Fibroblast of skin of back (primary cell): Measurements from ENCODE around the gene CANT1. TPM values are rescaled to one million over a fixed set of nuclear protein-coding genes. Genes with fewer than 3 reads are reported as not detected.

ENCODE experiments used
- DNase-seq: peaks from one replicate; pipeline ENCODE4 v3.0.0-alpha.2; 2013
- polyA plus RNA-seq, 2 experiments: library from polyadenylated mRNA; unstranded; fragments of 120-200 nt; gene quantifications; one replicate each; pipeline ENCODE4 v1.2.1, GENCODE V29; 2013; ENCODE audit not compliant: insufficient read length in 2 of 2

Gene CANT1
- 64.4 TPM for polyA plus RNA-seq (2013, experiment 1 of 2; ENCODE audit: insufficient read length)
- polyA plus RNA-seq (2013, experiment 2 of 2; ENCODE audit: insufficient read length) = 36.2 TPM

DNA sequence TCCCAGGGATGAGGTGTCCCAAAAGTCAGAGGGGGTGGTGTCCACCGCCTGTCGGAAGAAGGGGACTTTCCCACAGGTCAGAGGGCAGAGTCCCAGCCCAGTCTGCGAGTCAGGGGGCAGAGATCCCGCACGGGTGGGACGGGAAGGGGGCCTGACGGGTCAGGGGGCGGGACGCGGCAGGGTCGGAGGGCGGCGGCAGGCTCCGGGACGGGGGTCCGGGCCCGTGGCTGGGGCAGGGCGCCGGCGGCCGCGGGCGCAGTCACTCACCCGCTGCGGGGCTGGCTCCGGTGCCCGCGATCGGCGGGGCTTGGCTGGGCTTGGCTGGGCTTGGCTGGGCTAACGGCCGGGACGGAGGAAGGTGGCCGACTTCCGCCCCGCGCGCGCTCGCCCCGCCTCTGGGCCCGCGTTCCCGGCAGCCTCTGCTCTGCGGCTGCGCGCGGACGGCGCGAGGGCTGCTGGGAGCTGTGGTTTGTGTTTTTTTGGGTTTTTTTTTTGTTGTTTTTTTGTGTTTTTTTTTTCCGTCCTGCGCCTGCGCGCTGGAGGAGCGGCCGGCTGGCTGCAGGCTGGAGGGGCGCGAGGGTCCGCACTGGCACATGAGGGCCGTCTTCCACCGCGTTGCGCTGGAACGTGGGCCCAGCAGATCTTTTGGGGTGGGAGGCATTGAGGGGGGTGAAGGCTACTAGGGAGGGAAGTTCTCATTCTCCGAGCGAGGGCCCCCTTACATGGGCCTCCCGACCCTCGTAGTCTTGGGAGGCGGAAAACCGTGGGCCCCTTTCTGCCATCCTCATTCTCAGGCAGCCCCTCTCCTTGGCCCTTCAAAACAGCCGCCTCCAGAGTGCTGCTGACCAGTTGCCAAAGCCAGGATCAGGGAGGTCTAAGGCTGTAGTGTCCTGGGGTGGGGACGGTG, at the start of gene CANT1:
TSS of gene CANT1 (minus strand) at position 368 of the 907 bp plus-strand sequence. CDS start 12,142 bp downstream, outside the sequence.
- peak; percentile 85 for DNase-seq

DNA sequence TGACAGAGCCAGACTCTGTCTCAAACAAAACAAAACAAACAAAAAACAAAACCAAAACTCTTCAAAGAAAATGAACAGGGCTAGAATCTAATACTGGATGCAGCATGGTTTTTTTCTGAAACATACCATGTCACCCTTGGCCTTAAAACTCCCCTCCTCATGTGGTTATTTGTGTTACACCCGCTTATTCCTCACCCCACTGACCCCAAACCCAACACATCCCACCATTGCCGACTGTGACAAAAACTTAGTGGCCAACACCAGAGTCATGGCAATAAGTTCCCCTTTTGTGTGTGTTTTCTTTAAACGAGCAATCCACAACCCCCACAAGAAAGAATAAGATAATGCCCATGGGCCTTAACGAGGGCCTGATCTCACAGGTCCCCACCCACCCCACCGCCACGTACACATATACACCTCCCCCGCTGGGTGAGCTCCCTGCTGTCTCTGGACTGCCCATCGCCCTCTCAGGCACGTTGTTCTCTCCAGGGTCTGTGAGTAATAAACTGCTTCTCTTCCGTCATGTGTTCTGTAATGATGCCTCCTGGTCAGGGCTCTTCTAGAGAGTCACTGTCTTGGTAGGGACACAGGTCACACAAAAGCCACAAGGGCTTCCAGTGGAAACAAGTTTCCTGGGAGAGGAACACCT, 48.3 kb upstream of the CANT1 start:
- no peak for DNase-seq

DNA sequence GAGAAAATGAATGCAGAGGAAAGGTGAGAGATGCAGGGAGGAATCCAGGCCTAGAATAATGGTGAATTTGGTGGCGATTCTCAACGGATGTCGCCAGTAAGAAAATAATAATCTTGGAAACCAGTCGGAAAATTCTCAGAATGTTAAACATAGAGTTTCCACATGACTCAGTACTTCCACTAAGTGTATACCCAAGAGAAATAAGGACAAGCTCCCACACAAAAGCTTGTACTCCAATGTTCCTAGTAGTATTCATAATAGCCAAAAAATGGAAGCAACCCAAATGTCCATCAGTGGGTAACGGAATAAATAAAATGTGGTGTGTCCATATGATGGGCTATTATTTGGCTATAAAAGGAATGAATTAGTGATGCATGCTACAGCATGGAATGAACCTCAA, 45.6 kb upstream of the CANT1 start:
- no peak for DNase-seq

DNA sequence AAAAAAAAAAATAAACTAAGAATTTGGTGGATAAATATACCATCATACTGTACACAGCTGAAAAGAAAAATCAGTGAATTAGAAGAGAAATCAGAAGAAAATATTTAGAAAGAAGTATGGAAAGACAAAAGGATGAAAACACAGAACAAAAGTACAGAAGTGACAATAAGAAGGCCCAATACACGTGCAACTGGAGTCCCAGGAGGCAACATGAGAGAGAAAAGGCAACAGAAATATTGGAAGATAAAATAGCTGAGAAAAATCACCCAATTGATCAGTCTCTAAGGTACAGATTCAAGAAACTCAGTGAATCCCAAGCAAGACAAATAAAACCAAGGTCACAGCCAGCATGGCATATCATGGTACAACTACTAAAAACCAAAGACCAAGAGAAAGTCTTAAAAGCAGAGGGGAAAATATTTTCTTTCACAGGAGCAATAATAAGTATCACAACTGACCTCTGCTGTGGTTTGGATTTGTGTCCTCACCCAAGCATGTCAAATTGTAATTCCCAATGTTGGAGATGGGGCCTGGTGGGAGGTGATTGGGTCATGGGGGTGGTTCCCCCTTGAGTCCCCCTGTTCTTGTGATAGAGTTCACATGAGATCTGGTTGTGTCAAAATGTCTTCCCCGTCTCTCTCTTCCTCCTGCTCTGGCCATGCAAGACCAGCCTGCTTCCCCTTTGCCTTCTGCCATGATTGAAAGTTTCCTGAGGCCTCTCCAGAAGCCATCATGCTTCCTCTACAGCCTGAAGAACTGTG, 44.8 kb upstream of the CANT1 start:
- no peak for DNase-seq

DNA sequence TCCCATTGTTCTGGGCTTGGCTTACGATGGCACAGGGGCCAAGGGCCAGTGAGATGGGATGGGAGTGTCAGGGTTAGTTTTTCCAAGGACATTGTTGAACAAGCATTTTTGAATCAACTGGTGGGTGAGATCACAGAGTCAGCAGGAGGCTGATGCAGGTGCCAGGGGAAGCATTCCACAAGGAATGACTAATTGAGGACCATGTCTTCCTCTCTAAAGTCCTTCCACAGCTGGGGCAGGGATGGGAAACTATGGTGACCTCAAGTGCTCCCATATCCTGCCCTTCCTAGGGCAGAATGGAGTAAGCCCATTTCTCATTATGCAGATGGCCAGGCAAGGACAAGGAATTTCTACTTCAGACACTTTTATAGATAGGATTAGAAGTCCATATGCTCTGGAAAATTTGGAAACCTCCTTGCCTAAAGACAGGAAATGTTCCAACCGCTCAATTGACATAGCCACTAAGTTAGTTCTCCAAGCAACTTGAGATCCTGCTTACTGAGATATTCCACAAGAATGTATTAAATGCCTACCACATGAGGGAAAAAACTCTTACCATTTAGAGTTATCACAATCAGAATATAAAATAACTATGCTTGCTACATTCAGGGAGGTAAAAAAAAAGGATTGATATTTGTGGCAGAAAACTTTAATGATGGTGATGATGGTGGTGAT, 43.8 kb upstream of the CANT1 start:
- DNase-seq = peak; percentile 56

DNA sequence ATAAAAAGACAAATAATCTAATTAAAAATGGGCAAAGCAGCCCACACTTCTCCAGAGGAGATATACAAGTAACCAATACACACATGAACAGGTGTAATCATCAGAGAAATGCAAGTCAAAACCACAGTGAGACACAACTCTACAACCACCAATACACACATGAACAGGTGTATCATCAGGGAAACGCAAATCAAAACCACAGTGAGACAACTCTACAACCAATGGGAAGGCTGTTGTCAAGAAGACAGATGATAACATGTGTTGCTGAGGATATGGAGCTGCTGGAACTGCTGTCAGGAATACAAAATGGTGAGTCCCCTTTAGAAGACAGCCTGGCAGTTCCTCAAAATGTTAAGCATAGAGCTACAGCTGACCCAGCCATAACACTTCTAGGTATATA, 42.6 kb upstream of the CANT1 start:
- DNase-seq = no peak

DNA sequence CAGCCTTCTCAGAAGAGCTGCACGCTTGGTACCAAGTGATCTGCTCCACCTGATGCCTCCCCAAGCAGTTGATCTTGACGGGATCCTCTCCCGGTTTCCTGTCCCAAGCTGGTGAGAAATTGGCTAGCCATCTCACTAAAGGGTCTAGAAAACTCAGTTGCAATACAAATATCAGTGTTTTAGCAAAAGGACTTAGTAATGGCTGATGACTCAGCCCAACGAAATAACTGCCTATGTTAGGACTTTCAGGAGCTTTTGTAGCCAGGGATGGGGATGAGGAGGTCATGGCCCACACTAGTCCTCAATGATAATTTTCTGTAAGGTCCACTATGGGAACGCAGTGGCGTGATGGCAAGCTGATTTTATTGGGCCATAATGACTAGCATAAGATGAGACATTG, 41.7 kb upstream of the CANT1 start:
- DNase-seq = no peak

DNA sequence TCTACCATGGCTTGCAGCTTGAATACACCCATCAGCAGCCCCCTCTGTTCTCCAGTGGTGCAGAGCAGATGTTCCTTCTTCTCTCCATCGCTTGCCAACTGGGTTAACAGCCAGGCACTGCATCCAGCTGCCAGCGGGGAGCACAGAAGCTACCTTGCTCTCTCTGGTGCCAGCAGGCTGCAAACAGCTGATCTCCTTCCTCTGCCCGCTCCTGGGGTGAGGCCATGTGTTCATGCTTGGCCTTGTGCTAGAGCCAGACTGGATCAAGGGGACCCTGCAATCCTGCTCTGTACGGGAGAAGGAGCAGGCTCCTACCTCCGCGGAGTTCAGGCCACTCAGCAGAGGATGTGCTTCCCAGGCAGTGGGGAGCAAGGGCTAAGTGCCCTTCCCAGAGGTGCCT, 41.0 kb upstream of the CANT1 start:
- no peak for DNase-seq

DNA sequence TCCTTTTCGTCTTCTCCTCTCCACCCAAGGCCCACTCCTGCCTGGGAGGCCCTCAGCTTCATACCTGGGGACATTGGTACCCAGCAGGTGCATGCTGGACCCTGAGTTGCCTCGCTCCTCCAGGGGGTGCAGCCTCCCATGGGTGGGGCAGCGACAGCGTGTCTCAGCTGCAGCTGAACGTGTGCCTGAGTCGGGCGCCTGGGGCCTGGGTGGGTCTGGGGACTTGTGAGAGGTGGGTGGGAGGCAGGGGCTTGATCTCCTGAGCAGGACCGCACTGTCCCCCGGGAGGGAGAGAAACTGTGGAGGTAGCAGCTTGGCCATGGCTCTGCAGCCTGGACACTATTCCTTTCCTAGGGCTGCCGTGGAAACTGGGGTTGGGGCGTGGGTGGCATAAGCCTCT, 40.3 kb upstream of the CANT1 start:
- DNase-seq = no peak

DNA sequence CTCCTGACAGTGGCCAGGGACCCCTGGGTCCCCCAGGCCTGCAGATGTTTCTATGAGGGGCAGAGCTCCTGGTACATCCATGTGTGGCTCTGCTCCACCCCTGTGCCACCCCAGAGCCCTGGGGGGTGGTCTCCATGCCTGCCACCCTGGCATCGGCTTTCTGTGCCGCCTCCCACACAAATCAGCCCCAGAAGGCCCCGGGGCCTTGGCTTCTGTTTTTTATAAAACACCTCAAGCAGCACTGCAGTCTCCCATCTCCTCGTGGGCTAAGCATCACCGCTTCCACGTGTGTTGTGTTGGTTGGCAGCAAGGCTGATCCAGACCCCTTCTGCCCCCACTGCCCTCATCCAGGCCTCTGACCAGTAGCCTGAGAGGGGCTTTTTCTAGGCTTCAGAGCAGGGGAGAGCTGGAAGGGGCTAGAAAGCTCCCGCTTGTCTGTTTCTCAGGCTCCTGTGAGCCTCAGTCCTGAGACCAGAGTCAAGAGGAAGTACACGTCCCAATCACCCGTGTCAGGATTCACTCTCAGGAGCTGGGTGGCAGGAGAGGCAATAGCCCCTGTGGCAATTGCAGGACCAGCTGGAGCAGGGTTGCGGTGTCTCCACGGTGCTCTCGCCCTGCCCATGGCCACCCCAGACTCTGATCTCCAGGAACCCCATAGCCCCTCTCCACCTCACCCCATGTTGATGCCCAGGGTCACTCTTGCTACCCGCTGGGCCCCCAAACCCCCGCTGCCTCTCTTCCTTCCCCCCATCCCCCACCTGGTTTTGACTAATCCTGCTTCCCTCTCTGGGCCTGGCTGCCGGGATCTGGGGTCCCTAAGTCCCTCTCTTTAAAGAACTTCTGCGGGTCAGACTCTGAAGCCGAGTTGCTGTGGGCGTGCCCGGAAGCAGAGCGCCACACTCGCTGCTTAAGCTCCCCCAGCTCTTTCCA, 39.5 kb upstream of the CANT1 start:
- no peak for DNase-seq

DNA sequence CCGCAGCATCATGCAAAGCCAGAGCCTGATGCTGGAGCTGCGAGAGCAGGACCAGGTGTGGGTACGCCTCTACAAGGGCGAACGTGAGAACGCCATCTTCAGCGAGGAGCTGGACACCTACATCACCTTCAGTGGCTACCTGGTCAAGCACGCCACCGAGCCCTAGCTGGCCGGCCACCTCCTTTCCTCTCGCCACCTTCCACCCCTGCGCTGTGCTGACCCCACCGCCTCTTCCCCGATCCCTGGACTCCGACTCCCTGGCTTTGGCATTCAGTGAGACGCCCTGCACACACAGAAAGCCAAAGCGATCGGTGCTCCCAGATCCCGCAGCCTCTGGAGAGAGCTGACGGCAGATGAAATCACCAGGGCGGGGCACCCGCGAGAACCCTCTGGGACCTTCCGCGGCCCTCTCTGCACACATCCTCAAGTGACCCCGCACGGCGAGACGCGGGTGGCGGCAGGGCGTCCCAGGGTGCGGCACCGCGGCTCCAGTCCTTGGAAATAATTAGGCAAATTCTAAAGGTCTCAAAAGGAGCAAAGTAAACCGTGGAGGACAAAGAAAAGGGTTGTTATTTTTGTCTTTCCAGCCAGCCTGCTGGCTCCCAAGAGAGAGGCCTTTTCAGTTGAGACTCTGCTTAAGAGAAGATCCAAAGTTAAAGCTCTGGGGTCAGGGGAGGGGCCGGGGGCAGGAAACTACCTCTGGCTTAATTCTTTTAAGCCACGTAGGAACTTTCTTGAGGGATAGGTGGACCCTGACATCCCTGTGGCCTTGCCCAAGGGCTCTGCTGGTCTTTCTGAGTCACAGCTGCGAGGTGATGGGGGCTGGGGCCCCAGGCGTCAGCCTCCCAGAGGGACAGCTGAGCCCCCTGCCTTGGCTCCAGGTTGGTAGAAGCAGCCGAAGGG, 38.6 kb upstream of the CANT1 start:
- peak; percentile 66 for DNase-seq

DNA sequence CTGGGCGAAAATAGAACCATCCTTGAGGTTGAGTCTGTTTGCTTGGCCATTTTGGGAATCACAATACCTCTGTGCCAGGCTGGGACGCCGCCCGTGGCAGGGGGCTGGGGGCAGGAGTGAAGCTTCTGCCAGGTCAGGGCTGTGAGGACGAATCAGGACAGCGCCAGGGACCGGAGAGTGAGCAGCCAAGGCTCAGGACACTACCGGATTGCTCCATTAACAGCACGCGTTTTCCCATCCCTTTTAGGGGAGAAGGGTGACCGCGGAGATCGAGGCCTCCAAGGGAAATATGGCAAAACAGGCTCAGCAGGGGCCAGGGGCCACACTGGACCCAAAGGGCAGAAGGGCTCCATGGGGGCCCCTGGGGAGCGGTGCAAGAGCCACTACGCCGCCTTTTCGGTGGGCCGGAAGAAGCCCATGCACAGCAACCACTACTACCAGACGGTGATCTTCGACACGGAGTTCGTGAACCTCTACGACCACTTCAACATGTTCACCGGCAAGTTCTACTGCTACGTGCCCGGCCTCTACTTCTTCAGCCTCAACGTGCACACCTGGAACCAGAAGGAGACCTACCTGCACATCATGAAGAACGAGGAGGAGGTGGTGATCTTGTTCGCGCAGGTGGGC, 37.8 kb upstream of the CANT1 start:
- DNase-seq = no peak

DNA sequence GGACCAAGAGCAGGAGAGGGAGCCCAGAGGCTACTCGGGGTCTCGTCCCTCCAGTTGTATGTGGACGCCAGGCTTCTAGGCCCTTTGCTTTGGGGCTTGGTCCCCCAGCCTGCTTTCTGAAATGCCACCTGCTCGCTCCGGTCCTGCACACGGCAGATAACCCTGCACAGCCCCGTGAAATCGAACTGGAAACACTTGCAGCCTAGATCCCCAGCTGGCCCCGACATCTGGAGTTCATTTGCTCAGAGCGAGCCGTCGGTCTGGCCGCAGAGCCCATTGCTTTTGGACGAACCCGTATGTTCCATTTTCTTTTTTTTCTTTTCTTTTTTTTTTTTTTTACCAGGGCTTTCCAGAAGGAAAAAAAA, 37.3 kb upstream of the CANT1 start:
- no peak for DNase-seq

DNA sequence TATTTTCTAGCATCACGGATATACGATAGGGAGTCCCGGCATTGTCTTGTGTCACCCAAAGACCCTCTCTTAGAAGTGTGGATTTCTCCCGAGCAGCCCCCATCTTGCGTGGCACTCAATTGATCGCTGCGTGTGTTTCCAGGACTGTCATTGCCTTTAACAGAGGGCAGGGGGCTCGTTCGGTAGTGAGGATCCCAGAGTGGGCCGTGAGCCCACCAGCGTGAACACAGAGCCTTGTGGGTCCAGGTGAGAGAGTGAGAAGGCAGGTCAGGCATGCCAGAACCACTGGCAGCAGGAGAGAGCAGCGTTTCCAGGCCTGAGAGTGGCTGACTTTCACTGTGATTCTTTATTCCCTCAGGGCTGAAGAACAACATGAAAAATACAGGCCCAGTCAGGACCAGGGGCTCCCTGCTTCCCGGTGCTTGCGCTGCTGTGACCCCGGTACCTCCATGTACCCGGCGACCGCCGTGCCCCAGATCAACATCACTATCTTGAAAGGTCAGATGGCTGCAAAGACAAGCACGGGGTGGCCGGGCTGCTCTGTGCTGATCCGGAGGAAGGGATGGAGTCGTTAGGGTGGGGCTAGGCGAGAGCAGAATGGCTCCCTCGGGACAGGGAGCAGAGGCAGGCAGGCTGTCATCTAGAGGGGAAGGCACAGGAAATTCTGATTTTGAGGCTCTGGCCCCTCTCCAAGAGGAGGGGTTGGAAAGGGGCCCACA, 36.8 kb upstream of the CANT1 start:
- DNase-seq = no peak

DNA sequence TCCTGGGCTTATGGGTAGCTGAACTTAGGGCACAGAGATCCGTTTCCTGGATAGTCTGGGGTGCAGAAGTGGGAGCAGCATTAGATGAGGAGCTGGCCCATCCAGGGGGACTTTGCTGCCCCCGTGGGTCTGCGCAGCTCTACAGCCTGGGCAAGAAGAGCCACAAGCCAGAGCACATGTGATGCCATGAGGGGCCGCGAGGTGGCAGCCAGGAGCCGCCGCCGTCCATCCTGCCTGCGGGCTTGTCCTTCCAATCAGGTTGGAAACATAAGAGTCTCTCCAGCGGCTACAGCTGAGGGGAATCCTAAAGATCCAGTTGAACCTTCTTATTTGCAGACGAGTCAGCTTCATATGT, 36.3 kb upstream of the CANT1 start:
- DNase-seq = peak; percentile 60

DNA sequence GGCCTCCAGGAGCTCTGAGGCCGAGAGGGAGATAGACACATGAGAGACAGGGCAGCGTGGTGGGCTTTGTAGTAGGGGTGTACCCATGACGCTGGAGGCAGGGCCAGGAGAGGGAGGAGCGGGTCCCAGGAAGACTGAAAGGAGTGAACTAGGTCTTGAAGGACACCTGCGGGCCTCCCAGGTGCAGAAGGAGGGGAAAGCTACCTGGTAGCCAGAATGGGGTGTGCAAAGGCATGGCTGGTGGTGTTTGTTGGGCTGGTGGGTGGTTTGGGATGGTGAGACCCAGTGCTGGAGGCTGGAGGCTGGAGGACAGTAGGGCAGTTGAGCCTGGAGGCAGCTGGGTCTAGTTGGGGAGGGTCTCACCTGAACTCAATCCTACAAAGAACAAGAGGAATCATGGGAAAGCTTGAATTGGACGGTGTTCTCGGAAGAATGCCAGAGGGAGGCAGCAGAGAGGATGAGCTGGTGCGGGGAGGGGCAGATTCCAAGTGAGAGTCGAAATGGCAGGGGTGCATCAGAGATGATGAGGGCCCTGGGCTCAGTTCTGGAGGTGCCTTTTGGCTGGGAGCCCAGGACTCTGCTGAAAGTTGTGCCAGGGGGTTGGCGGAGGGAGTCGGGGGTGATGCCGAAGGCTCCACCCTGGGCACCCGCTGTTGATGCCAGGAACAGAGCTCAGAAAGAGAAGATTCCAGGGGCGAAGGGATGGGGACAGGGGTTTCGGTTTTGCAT, 35.6 kb upstream of the CANT1 start:
- DNase-seq = no peak

DNA sequence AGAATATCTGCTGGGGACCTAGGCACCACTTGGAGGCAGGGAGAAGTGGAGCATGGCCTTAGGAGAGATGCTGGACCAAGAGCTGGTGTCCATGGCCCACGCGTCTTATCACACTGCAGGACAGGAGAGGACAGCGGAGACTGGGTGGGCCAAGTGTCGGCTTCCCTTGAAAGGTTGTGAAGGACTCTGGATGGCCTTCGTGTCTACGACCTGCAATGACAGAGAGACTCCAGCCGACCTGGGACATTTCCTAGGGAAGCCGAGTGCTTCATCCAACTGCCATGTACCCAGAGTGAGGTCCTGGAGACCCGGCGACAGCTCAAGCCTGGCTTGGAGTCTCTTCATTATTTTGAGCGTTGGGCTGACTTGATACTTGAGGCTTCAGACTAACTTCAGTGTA, 34.9 kb upstream of the CANT1 start:
- DNase-seq = no peak

DNA sequence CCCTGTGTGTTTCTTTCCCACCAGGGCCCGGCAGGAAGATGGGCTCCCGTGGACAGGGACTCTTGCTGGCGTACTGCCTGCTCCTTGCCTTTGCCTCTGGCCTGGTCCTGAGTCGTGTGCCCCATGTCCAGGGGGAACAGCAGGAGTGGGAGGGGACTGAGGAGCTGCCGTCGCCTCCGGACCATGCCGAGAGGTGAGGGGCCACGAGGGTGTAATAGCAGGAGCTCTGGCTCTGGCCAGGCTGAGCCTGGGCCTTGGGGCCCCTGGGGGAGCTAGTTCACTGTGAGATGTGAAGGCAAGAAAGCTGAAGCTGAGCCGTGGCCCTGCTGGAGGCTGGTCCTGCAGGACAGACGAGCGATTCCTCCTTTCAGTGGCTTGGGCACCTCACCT, 34.4 kb upstream of the CANT1 start:
- no peak for DNase-seq
